Prostate gland (tissue), 2 donors: ENCODE results near the gene PARD6A.

Experiments used
- CTCF ChIP-seq, 4 experiments: fragments of 200-600 bp in 2 of 4; fragments of 450-650 bp in 2 of 4; sonication (generic) in 2 of 4; IDR thresholded peaks; 1 replicate in 3 of 4; 2 replicates in 1 of 4; pipeline ENCODE4 v1.5.1; 2016 to 2019; ENCODE audit warnings: antibody characterized with exemption in 4 of 4, mild to moderate bottlenecking in 2 of 4, moderate library complexity in 2 of 4
- POLR2AphosphoS5 ChIP-seq: sonication (generic); formaldehyde crosslinking; IDR thresholded peaks from one replicate; pipeline ENCODE4 v1.6.1; 2017; ENCODE audit warnings: antibody characterized with exemption

GRCh38 chr16:67676516-67676915 is 15.8 kb downstream of the PARD6A start:
- TF ChIP-seq CTCF (IDR thresholded peaks at IDR 0.05): no peak
- peak; percentile 47 for TF ChIP-seq POLR2AphosphoS5
